Activated CD8-positive, alpha-beta memory T cell treated with anti-CD3 and anti-CD28 coated beads for 48 hours (primary cell): ENCODE measurements around the gene BCL2L1.
"Not testable (repeated sequence)": the region's sequence is repeated elsewhere in the genome, so short reads cannot be mapped to it uniquely, and the experiment has no call there.

ENCODE experiments used
- DNase-seq, 3 experiments: peaks; one replicate each; pipeline ENCODE4 v3.0.0-alpha.2; 2020; ENCODE audit warnings: low read depth in 2 of 3, low spot score in 2 of 3

The BCL2L1 gene

GRCh38 chr20:31661625-31662371 lies 60.9 kb downstream of the BCL2L1 start:
- DNase-seq, result peak; percentile 55 to 70 (median 68)

GRCh38 chr20:31654534-31654933 lies 68.1 kb downstream of the BCL2L1 start:
- DNase-seq, result no peak

- DNase-seq, result no peak
Measured at GRCh38 chr20:31653561-31653960, 69.1 kb downstream of the BCL2L1 start.

DNA sequence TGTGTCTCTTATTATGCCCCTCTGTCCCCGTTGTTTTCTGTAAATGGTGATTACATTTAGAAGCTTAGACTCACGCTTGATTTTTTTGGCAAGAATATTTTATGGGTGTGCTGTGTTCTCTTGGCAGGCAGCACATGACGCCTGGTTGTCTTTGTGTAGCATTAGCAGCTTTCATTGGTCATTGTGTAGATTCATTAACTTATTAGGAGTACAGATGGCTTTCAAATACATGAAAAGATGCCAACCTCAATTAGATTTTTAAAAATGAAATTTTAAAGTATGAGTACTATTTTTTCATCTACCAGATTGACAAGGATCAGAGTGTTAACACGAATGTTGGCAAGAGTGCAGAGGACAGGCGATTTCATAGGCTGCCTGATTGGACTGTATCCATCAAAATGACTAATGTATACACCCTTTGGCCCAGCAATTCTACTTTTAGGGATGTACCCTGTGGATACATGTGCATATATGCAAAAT lies 69.7 kb downstream of the BCL2L1 start:
- no peak for DNase-seq

- not testable (repeated sequence) for DNase-seq
Measured at GRCh38 chr20:31648104-31648503, 74.6 kb downstream of the BCL2L1 start.

- no peak for DNase-seq
Measured at GRCh38 chr20:31644701-31645100, 78.0 kb downstream of the BCL2L1 start.

- no peak for DNase-seq
Measured at GRCh38 chr20:31643522-31643921, 79.1 kb downstream of the BCL2L1 start.

DNA sequence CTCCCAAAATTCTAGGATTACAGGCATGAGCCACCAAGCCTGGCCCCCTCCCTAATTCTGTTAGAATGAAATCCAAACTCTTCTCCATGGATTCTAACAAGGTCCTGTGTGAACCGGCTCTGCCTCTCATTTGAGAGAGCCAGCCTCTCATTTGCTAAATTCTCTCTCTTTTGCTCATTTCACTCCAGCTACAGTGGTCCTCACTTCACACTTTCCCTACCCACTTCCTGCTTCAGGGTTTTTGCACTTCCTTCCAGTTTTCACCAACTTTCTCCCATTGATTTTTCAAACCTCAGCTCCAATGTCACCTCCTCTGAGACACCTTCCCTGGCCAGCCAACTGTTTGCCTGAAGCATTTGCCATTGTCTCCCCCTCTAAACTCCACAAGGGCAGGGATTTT lies 79.8 kb downstream of the BCL2L1 start:
- DNase-seq, result no peak

- DNase-seq, result no peak
Measured at GRCh38 chr20:31641391-31641790, 81.3 kb downstream of the BCL2L1 start.

DNA sequence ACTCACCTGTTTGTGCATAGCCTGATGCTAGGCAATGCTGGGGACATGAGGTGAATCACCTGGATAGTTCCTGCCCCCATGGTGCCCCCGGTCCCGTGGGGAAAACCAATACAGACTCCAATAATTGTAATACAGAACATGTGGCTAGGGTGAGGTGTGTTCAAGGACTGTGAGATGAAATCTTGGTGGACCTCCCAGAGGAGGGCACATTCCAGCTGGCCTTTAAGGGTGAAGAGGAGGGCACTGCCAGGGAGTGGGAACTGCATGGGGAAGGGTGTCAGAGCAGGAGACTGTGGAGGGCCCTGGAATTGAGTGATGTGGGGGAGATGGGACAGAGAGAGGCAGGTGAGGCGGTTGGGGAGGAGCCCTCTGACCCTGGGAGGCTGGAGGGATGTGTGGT lies 82.4 kb downstream of the BCL2L1 start:
- DNase-seq, result no peak

DNA sequence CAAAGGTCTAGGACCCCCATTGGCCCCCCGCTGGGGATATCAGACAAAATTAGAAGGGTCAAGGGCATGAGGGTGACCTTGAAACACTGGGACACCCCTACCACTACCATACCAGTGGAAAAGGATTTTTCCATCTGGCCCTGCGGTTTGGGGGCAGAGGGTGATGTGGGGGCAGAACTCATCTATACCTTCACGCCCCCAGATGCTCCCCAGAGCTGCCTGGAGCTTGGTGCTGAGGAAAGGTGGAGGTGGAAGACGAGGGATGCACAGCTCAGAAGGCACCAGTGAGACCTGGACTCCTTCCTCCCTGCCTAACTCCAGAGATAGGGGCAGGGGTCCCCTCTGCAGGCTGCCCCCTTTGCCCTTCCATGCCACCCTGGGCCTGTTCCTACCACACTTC lies 83.9 kb downstream of the BCL2L1 start:
- DNase-seq, result no peak

DNA sequence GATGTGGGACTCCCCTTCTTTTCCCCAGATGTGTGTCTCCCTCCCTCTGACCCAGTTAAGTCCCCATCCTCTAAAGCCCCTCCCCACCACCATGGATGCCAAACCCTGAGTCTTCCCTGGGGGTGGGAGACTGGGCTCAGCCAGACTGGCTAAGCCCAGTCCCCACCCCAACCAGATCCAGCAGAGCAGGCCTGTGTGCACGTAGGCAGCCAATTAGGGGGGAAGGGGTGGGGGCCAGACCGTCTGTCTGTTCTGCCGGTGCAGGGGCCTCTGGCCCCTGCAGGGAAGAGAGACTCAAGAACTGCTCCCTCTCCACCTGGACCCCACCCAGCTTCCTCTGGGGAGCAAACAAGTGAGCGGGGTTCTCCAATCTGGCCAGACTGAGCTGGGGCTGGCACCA lies 84.4 kb downstream of the BCL2L1 start:
- DNase-seq, result no peak

DNA sequence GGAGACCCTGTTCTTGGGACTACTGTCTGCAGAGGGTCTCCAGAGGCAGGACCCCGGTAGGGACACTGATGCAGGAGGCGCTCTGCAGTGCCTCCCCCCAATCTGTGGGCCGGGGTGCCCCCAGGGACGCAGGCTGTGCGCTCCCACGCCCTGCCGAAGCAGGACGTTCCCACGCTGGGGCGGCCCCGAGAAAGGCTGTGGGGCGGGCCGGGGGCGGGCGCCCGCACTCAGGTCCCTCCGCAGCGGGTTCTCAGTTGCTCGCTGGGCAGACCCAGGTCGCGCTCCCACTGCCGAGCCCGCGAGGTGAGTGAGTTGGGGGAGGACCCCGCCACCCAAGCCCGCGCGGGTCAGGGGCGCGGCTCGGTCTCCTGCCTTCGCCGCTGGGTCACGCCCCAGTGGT lies 85.0 kb downstream of the BCL2L1 start, which contains the start of gene COX4I2:
TSS of gene COX4I2 (plus strand) at position 253 of the 400 bp plus-strand sequence. CDS start 1,106 bp downstream, outside the sequence.
- DNase-seq, result no peak

DNA sequence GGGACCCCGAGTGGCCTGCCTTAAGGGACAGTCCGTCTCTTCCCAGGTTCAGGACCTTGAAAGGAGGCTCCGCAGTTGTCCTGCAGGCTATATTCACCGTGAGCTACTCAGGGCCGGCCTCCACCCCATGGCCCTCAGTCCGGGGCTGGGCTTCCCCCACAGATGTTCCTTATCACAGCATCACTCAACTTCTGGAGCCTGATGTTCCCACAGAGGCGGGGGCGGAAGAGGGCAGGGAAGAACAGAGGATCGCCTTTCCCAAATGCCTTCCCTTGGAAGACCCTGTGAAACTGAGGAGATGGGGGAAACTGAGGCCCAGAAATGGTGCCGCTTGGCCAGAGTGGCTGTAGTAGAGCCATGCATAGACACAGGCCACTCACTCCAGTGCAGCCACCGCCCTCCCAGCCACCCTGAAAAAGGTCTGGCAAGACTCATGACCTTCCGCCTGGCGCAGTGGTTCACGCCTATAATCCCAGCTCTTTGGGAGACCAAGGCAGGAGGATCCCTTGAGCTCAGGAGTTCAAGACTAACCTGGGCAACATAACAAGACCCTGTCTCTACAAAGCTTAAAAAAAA lies 89.2 kb downstream of the BCL2L1 start:
- DNase-seq, result no peak

DNA sequence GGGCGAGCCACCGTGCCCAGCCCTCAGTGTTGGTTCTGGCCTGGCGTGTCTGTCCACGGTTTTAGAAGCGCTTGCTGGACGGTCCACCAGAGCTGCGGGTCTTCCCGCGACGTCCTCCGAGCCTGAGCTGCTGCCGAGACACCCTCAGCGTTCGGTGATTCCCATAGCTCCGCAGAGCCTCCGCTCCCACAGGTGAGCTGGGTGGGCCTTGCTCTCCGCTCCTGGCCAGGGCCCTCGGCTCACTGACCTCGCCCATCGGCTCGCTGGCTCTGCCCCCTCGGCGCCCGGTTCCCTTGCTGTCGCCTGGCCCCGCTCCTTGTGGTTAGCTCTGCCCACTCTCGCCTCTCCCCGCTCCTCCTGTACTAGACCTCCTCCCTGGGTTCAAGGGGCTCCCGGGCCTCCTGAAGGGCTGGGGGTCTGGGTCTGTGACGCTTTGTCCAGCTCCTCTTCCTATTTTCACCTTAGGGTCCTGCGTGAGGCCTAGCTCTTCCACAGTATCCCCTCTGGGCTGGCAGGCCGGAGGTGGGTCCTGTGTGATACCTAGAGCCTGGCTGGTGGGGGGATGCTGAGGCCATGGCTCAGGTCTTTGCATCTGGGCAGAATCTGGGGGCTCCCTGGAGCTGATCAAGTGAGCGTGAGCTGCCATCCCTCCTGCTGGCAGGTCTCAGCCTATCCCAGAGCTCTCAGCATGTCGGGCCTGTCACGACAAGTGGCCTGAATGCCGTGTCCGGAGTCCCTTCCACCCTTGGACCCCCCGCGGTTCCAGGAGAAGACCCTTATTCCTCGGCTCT lies 89.9 kb downstream of the BCL2L1 start:
- DNase-seq, result no peak

DNA sequence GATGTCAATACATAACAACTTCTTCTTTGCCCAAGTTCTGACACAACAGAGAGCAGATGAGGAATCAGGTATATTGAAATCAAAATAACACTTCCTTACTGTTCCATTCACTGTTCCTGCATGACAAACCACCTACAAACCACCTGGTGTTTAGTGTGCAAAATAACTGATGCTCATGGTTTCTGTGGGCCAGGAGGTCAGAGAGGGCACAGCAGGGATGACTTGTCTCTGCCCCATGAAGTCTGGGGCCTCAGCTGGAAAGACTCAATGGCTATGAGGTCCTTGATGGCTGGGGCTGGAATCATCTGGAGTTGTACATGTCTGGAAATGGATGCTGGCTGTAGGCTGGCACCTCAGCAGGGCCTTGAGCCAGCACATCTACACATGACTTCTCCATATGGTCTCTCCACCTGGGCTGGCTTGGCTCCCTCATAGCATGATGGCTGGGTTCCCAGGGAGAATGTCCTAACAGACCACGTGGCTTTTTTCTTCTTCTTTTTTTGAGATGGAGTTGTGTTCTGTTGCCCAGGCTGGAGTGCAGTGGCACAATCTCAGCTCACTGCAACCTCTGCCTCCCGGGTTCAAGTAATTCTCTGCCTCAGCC lies 92.4 kb downstream of the BCL2L1 start:
- DNase-seq, result no peak

- not testable (repeated sequence) for DNase-seq
Measured at GRCh38 chr20:31628057-31628456, 94.6 kb downstream of the BCL2L1 start.

GRCh38 chr20:31626534-31626933 lies 96.1 kb downstream of the BCL2L1 start:
- not testable (repeated sequence) for DNase-seq

DNA sequence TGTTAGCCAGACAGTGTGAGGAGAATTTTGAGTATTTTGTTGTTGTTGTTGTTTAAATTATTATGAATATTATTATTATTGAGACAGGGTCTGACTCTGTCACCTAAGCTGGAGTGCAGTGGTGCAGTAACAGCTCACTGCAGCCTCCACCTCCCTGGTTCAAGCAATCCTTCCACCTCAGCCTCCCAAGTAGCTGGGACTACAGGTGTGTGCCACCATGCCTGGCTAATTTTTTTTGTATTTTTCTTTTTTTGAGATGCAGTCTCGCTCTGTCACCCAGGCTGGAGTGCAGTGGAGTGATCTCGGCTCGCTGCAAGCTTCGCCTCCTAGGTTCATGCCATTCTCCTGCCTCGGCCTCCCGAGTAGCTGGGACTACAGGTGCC lies 99.6 kb downstream of the BCL2L1 start:
- not testable (repeated sequence) for DNase-seq

DNA sequence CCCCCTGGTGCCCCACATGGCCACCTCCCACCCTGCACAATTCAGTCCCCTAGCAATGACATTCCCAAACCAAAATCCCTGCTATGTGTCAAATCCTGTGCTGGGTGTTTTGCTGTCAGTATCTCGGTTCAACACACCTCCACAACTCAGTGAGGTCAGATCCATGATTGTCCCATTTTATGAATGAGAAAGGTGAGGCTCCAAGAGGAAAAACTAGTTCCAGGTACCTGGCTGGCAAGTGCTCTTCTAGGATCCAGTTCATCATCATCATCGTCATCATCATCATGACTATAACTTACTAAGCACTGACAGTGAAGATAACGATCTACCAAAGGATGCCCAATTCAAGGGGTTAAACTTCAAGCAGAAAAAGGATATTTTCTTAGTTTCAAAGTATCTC lies 102.4 kb downstream of the BCL2L1 start:
- DNase-seq, result no peak

- no peak for DNase-seq
Measured at GRCh38 chr20:31617432-31618104, 105.1 kb downstream of the BCL2L1 start.
